Body of pancreas (tissue), 4 donors: Measurements from ENCODE around the gene ABLIM1.

Experiments used
- CTCF ChIP-seq, 7 experiments: fragments of 450-650 bp in 4 of 7; fragments of 200-600 bp in 3 of 7; sonication (generic) in 3 of 7; IDR thresholded peaks; one replicate each; pipeline ENCODE4 v1.5.1; 2016 to 2019; ENCODE audit warnings: antibody characterized with exemption in 7 of 7
- POLR2A ChIP-seq, 3 donors: fragments of 450-650 bp; IDR thresholded peaks; one replicate each; pipeline ENCODE4 v1.6.1; 2016; ENCODE audit warnings: antibody characterized with exemption in 3 of 3, mild to moderate bottlenecking in 2 of 3

GRCh38 chr10:114483575-114483974, 174.5 kb downstream of the ABLIM1 start:
- no peak for TF ChIP-seq CTCF (IDR thresholded peaks at IDR 0.05)
- TF ChIP-seq POLR2A (IDR thresholded peaks at IDR 0.05): no peak
